DOHH2 (cell line): ENCODE measurements around the gene NME1.
"Not testable (repeated sequence)": the region's sequence is repeated elsewhere in the genome, so short reads cannot be mapped to it uniquely, and the experiment has no call there.

Experiments
- CTCF ChIP-seq: fragments of 200-600 bp; sonication (generic); IDR thresholded peaks from one replicate; pipeline ENCODE4 v1.5.1; 2014; ENCODE audit warnings: antibody characterized with exemption, mild to moderate bottlenecking, low read depth, low read length; ENCODE audit not compliant: poor library complexity, severe bottlenecking
- EZH2phosphoT487 ChIP-seq: fragments of 200-600 bp; sonication (generic); IDR thresholded peaks from 2 replicates; pipeline ENCODE4 v1.6.1; 2017; ENCODE audit warnings: borderline replicate concordance, mild to moderate bottlenecking, antibody characterized with exemption, low read length, moderate library complexity, mixed read lengths

- TF ChIP-seq CTCF, EZH2phosphoT487: not testable (repeated sequence)
Observed at GRCh38 chr17:51112303-51113222, 40.8 kb upstream of the NME1 start.
